Progenitor cell of endocrine pancreas (in vitro differentiated cells): ENCODE data around the gene DBP. TPM values are rescaled to one million over a fixed set of nuclear protein-coding genes. Genes with fewer than 3 reads are reported as not detected.
"Not testable (repeated sequence)": the region's sequence is repeated elsewhere in the genome, so short reads cannot be mapped to it uniquely, and the experiment has no call there.

ENCODE experiments used
- DNase-seq: peaks from one replicate; pipeline ENCODE4 v3.0.0; 2021; ENCODE audit warnings: low spot score; ENCODE audit not compliant: unreplicated experiment
- H3K27ac Mint-ChIP-seq: 2 replicates; pipeline ENCODE4 v1.8.0; 2021; ENCODE audit warnings: mild to moderate bottlenecking, moderate library complexity, mixed read lengths
- H3K27me3 Mint-ChIP-seq: 2 replicates; pipeline ENCODE4 v1.8.0; 2021; ENCODE audit warnings: mixed read lengths
- H3K36me3 Mint-ChIP-seq: 2 replicates; pipeline ENCODE4 v1.8.0; 2022; ENCODE audit warnings: mixed read lengths; ENCODE audit not compliant: insufficient read depth
- H3K4me1 Mint-ChIP-seq: 2 replicates; pipeline ENCODE4 v1.8.0; 2021; ENCODE audit warnings: low read depth, mixed read lengths
- H3K4me3 Mint-ChIP-seq: 2 replicates; pipeline ENCODE4 v1.8.0; 2021; ENCODE audit warnings: low read depth, mild to moderate bottlenecking, moderate library complexity, mixed read lengths
- H3K9me3 Mint-ChIP-seq: 2 replicates; pipeline ENCODE4 v1.8.0; 2021; ENCODE audit warnings: low read depth, mixed read lengths
- total RNA-seq: library from RNA; stranded (reverse); gene quantifications from 2 replicates; pipeline ENCODE4 v1.2.1, GENCODE V29; 2021
- TF ChIP-seq, protein P1 (sequence below): fragments of 200-600 bp; sonication (generic); IDR thresholded peaks from one replicate; pipeline ENCODE4 v1.5.0; 2021; ENCODE audit warnings: antibody characterized with exemption, mild to moderate bottlenecking; ENCODE audit not compliant: unreplicated experiment

DBP gene
- total RNA-seq, 1 donor from 2014 or later = 5.3 TPM

DNA sequence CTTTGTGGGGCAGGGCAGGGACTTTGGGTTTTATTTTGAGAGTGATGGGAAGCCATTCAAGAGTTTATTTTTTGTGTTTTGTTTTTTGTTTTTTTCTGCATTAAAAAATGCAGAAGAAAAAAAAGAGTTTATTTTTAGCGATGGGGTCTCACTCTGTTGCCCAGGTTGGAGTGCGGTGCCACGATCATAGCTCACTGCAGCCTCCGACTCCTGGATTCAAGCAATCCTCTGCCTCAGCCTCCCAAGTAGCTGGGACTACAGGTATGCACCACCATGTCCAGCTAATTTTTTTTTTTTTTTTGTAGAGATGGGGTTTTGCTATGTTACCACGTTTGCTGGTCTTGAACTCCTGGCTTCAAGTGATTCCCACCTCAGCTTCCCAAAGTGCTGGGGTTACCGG is 21.3 kb upstream of the DBP start:
- Mint-ChIP-seq H3K36me3 (no peaks in the 10 kb centered on the region), H3K27me3 (peaks cover 22% of the 10 kb centered on the region), H3K4me3 (no peak overlapping the region), H3K27ac (no peak overlapping the region), H3K9me3 (peaks cover 3% of the 10 kb centered on the region), H3K4me1 (peaks cover 1% of the 10 kb centered on the region)
- DNase-seq = no peak
- TF ChIP-seq, protein P1, sequence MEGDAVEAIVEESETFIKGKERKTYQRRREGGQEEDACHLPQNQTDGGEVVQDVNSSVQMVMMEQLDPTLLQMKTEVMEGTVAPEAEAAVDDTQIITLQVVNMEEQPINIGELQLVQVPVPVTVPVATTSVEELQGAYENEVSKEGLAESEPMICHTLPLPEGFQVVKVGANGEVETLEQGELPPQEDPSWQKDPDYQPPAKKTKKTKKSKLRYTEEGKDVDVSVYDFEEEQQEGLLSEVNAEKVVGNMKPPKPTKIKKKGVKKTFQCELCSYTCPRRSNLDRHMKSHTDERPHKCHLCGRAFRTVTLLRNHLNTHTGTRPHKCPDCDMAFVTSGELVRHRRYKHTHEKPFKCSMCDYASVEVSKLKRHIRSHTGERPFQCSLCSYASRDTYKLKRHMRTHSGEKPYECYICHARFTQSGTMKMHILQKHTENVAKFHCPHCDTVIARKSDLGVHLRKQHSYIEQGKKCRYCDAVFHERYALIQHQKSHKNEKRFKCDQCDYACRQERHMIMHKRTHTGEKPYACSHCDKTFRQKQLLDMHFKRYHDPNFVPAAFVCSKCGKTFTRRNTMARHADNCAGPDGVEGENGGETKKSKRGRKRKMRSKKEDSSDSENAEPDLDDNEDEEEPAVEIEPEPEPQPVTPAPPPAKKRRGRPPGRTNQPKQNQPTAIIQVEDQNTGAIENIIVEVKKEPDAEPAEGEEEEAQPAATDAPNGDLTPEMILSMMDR = no peak

DNA sequence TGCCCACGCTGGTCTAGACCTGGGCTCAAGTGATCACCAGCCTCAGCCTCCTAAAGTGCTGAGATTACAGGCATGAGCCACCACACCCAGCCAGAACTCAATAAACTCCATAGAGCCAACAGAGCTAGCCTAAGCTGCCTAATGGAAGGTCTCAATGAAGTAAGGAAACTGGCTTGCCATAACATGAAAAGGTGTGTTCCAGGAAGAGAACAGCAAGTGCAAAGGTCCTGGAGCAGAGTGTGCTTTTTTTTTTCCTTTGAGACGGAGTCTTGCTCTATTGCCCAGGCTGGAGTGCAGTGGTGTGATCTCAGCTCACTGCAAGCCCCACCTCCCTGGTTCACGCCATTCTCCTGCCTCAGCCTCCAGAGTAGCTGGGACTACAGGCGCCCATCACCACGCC is 20.6 kb upstream of the DBP start:
- H3K4me3 Mint-ChIP-seq, H3K9me3 Mint-ChIP-seq, H3K36me3 Mint-ChIP-seq, DNase-seq, H3K27ac Mint-ChIP-seq, H3K4me1 Mint-ChIP-seq: not testable (repeated sequence)
- peaks cover 22% of the 10 kb centered on the region for H3K27me3 Mint-ChIP-seq

DNA sequence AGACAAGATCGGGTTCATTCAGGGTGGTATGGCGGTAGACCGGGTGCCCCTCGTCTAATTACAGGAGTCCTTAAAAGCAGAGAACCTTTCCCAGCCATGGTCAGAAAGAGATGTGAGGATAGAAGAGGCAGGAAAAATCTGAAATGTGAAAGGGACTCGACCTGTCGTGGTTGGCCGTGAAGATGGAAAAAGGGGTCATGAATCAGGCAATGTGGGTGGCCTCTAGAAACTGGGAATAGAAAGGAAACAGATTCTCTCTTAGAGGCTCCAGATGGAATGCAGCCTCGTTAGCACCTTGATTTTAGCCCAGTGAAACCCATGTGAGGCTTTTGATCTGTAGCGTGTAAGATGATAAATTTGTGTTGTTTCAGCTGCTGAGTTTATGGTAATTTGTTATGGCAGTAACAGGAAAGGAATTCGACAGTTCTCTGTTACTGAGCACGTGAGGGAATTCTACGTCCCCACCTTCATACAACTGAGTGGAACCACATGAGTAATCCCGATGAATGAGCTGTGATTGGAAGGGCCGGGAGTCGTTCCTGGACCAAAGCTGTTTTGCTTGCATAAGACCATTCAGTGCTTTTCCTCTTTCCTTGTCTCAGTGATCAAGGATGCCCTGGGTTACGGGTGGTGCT is 19.8 kb upstream of the DBP start:
- H3K36me3 Mint-ChIP-seq = no peaks in the 10 kb centered on the region
- TF ChIP-seq, protein P1 = no peak
- H3K27ac Mint-ChIP-seq = no peak overlapping the region
- H3K9me3 Mint-ChIP-seq = peaks cover 3% of the 10 kb centered on the region
- DNase-seq = no peak
- H3K4me3 Mint-ChIP-seq = no peak overlapping the region
- peaks cover 22% of the 10 kb centered on the region for H3K27me3 Mint-ChIP-seq
- H3K4me1 Mint-ChIP-seq = peaks cover 1% of the 10 kb centered on the region

DNA sequence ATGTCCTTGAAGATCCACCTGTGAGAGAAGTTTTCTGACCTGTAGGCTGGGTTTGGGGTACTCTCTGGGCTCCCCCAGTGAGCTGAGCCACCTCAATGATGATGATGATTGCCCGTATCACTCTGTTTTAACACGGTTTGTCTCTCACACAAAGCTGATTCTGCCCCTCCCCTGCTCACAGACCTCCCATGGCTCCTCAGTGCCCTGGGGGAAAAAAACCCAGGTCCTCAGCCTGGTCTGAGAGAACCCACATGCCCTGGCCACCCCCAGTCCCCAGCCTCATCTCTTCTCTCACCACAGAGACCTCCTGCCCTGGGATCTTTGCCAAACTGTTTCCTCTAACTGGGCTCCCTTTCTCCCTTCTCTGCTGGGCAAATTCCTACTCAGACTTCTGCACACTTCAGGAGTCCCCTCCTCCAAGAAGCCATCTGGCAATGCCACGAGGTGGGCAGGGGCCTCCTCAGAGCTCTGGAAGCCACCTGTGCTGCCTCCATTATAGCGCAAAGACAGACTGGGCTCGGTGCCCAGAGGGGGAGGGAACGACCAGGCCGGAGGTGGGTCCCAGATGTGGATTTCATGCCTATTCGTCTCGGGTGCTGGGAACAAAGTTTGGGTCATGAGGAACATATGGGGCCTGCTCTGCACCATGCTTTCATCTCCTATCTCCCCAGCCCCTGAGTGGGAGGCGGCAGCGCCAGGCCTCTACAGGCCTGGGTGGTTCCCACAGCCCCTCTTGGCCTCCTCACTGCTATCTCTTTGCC is 17.3 kb upstream of the DBP start:
- Mint-ChIP-seq H3K27me3 (peaks cover 22% of the 10 kb centered on the region), H3K4me3 (no peak overlapping the region), H3K9me3 (peaks cover 4% of the 10 kb centered on the region), H3K27ac (no peak overlapping the region), H3K36me3 (no peaks in the 10 kb centered on the region), H3K4me1 (peaks cover 1% of the 10 kb centered on the region)
- DNase-seq = no peak
- TF ChIP-seq, protein P1 = no peak

DNA sequence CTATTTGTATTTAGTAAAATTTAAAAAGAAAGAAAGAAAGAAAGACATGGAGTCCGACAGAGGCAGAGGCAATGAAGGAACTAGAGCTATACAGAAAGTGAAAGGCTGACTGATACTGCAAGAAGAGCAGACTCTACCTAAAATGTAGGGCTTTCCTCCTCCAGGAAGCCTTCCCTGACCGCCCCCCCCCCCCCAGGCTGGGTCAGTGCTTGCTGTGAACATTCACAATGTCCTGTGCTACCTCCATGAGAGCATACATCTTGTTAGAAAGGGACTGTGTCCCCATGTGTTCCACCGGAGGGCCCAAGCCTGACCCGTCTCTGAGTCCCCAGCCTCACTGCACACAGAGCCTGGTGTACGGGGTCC is 14.5 kb upstream of the DBP start:
- no peaks in the 10 kb centered on the region for H3K36me3 Mint-ChIP-seq
- TF ChIP-seq, protein P1 = no peak
- DNase-seq = no peak
- H3K9me3 Mint-ChIP-seq = peaks cover 4% of the 10 kb centered on the region
- no peak overlapping the region for H3K27ac Mint-ChIP-seq
- no peak overlapping the region for H3K4me3 Mint-ChIP-seq
- no peaks in the 10 kb centered on the region for H3K4me1 Mint-ChIP-seq
- H3K27me3 Mint-ChIP-seq = peaks cover 10% of the 10 kb centered on the region
